Measurements from ENCODE around the gene GPR55.
"Not testable (repeated sequence)": the region's sequence is repeated elsewhere in the genome, so short reads cannot be mapped to it uniquely, and the experiment has no call there.

GPR55 gene

GRCh38 chr2:230938098-230938497 is 13.1 kb upstream of the GPR55 start:
- TF ChIP-seq CTCF (IDR thresholded peaks at IDR 0.05; ENCODE audit: control extremely low read depth, extremely low read depth, low read depth, missing control alignments), result no peak
- POLR2A ChIA-PET, result no interaction called here
- no peak for DNase-seq (ENCODE audit: extremely low spot score)
- CTCF ChIA-PET, result interaction anchor here (1.3 to 27.0 kb wide), 5 partner anchors 10 to 112 kb away, joined by 3 to 305 read pairs (median 6); partner anchors contain the start of gene GPR55

- no peak for DNase-seq (ENCODE audit: extremely low spot score)
- POLR2A ChIA-PET, result no interaction called here
- no peak for TF ChIP-seq CTCF (IDR thresholded peaks at IDR 0.05; ENCODE audit: control extremely low read depth, extremely low read depth, low read depth, missing control alignments)
- CTCF ChIA-PET, result interaction anchor here (1.3 to 27.0 kb wide), 5 partner anchors 11 to 113 kb away, joined by 3 to 305 read pairs (median 6); partner anchors contain the start of gene GPR55
Observed at GRCh38 chr2:230937362-230937761, 12.3 kb upstream of the GPR55 start.

GRCh38 chr2:230936243-230936642 is 11.2 kb upstream of the GPR55 start:
- DNase-seq (ENCODE audit: extremely low spot score); POLR2A ChIA-PET: not testable (repeated sequence)
- CTCF ChIA-PET, result interaction anchor here (27.0 kb wide), 1 partner anchor 10 kb away, joined by 305 read pairs; the partner anchor contains the start of gene GPR55

- no peak for TF ChIP-seq CTCF (IDR thresholded peaks at IDR 0.05; ENCODE audit: control extremely low read depth, extremely low read depth, low read depth, missing control alignments)
- CTCF ChIA-PET, result interaction anchor here (1.9 to 27.0 kb wide), 3 partner anchors 9 to 137 kb away, joined by 4 to 305 read pairs (median 305); partner anchors contain the start of gene GPR55
- no peak for DNase-seq (ENCODE audit: extremely low spot score)
- POLR2A ChIA-PET, result no interaction called here
Observed at GRCh38 chr2:230935130-230935430, 10.0 kb upstream of the GPR55 start.

- ChIA-PET CTCF (interaction anchor here (0.9 to 27.0 kb wide), 5 partner anchors 9 to 136 kb away, joined by 3 to 305 read pairs (median 242); partner anchors contain the start of gene GPR55), POLR2A (no interaction called here)
- no peak for DNase-seq (ENCODE audit: extremely low spot score)
- no peak for TF ChIP-seq CTCF (IDR thresholded peaks at IDR 0.05; ENCODE audit: control extremely low read depth, extremely low read depth, low read depth, missing control alignments)
Observed at GRCh38 chr2:230934231-230935129, 9.4 kb upstream of the GPR55 start.

- no peak for DNase-seq (ENCODE audit: extremely low spot score)
- ChIA-PET POLR2A (no interaction called here), CTCF (interaction anchor here (0.9 to 27.0 kb wide), 5 partner anchors 8 to 135 kb away, joined by 3 to 305 read pairs (median 242); partner anchors contain the start of gene GPR55)
- TF ChIP-seq CTCF (IDR thresholded peaks at IDR 0.05; ENCODE audit: control extremely low read depth, extremely low read depth, low read depth, missing control alignments), result no peak
Observed at GRCh38 chr2:230933521-230934180, 8.6 kb upstream of the GPR55 start.
